Thyroid gland (tissue), 4 donors: Measurements from ENCODE around the gene ESPNL. TPM values are rescaled to one million over a fixed set of nuclear protein-coding genes. Genes with fewer than 3 reads are reported as not detected.

Experiments used
- DNase-seq, 2 donors: peaks; one replicate each; pipeline ENCODE4 v3.0.0-alpha.2; 2019
- H3K27ac ChIP-seq, 3 donors: fragments of 200-600 bp; sonication (generic); 1 replicate in 2 of 3; 2 replicates in 1 of 3; pipeline ENCODE4 v1.5.1; 2016 to 2019; ENCODE audit warnings: mild to moderate bottlenecking in 1 of 3, moderate library complexity in 1 of 3
- H3K27me3 ChIP-seq: fragments of 200-600 bp; sonication (generic); one replicate; pipeline ENCODE4 v1.5.1; 2019
- H3K36me3 ChIP-seq, 2 donors: fragments of 200-600 bp; sonication (generic); one replicate each; pipeline ENCODE4 v1.5.1; 2016 to 2019
- H3K4me1 ChIP-seq, 2 donors: fragments of 200-600 bp; sonication (generic); one replicate each; pipeline ENCODE4 v1.5.1; 2017 to 2019
- H3K4me3 ChIP-seq, 3 donors: fragments of 200-600 bp; sonication (generic); replicated peaks in 1 of 3; 1 replicate in 2 of 3; 2 replicates in 1 of 3; pipeline ENCODE4 v1.5.1; 2016; ENCODE audit warnings: mild to moderate bottlenecking in 1 of 3
- H3K9me3 ChIP-seq: fragments of 200-600 bp; sonication (generic); one replicate; pipeline ENCODE4 v1.5.1; 2017
- POLR2A ChIP-seq, 2 donors: fragments of 450-650 bp; IDR thresholded peaks; one replicate each; pipeline ENCODE4 v1.6.1; 2017; ENCODE audit warnings: antibody characterized with exemption in 2 of 2, mild to moderate bottlenecking in 2 of 2, moderate library complexity in 1 of 2
- WGBS, 2 donors: methylation state at CpG; one replicate each; pipeline ENCODE4 v1.1.5; 2017; 5-methylcytosine and 5-hydroxymethylcytosine counted together
- intact Hi-C: fragments of 100-400 bp; cut with DNase I; formaldehyde crosslinking; loops from one replicate; pipeline ENCODE4 v1.15.1; 2023
- total RNA-seq, 4 donors: library from RNA; depleted of rRNA; stranded (reverse); fragments of >200 nt; gene quantifications; one replicate each; pipeline ENCODE4 v1.2.3, GENCODE V29; 2016
- TF ChIP-seq, protein P1 (sequence below), 6 experiments: fragments of 200-600 bp in 3 of 6; fragments of 450-650 bp in 3 of 6; sonication (generic) in 3 of 6; IDR thresholded peaks; one replicate each; pipeline ENCODE4 v1.5.1; 2016 to 2019; ENCODE audit warnings: antibody characterized with exemption in 6 of 6, mild to moderate bottlenecking in 2 of 6, inconsistent platforms in 1 of 6, moderate library complexity in 1 of 6

Gene ESPNL
- total RNA-seq, 4 donors from 2014 or later = 0.11 to 3.8 (median 2.6) TPM

DNA sequence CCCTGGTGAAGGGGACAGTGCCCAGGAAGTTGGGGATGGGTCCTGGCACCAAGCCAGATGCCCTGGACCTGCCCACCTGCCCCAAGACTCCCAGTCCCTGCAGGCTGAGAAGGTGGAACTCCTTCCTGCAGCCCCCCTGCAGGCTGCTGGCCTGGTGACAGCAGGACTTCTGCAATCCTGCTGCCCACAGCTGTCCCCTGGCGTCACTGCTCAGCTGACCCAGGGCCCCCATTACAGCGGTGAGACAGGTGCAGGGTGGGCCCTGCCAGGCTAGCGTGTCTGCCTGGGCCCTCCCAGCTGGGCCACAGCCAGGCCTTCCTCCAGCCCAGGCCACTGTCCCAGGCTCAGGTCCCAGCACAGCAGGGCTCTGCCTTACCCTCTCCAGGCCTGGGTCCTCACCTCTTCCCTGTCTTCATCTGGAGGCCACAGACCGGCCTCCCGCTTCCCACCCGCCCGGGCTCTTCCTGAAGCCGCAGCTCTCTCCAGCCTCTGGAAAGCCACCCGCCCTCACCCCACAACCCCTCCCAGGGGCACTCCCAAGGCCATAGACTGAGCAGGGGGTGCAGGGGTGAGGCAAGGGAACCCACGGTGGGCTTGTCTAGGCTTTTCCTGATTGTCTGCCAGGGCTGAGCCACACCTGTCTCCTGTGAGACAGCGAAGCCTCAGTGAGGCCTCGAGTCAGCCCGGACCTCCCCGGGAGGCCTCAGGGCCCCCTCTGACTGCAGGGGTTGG lies 49.9 kb downstream of the ESPNL start:
- DNase-seq = no peak
- no peak overlapping the region for H3K4me3 ChIP-seq
- TF ChIP-seq, protein P1, sequence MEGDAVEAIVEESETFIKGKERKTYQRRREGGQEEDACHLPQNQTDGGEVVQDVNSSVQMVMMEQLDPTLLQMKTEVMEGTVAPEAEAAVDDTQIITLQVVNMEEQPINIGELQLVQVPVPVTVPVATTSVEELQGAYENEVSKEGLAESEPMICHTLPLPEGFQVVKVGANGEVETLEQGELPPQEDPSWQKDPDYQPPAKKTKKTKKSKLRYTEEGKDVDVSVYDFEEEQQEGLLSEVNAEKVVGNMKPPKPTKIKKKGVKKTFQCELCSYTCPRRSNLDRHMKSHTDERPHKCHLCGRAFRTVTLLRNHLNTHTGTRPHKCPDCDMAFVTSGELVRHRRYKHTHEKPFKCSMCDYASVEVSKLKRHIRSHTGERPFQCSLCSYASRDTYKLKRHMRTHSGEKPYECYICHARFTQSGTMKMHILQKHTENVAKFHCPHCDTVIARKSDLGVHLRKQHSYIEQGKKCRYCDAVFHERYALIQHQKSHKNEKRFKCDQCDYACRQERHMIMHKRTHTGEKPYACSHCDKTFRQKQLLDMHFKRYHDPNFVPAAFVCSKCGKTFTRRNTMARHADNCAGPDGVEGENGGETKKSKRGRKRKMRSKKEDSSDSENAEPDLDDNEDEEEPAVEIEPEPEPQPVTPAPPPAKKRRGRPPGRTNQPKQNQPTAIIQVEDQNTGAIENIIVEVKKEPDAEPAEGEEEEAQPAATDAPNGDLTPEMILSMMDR (IDR thresholded peaks at IDR 0.05) = no peak
- TF ChIP-seq POLR2A (IDR thresholded peaks at IDR 0.05) = no peak
- no peak overlapping the region for H3K27ac ChIP-seq
- no peaks in the 10 kb centered on the region for H3K36me3 ChIP-seq
- H3K4me1 ChIP-seq = peaks cover 7 to 16% of the 10 kb centered on the region in 2 donors
- H3K9me3 ChIP-seq = no peaks in the 10 kb centered on the region
- H3K27me3 ChIP-seq = no peaks in the 10 kb centered on the region
- 79 to 81% methylated on average over 11 to 12 of the region's 14 CpGs for WGBS, 2 donors
- intact Hi-C loops = no loop called here

DNA sequence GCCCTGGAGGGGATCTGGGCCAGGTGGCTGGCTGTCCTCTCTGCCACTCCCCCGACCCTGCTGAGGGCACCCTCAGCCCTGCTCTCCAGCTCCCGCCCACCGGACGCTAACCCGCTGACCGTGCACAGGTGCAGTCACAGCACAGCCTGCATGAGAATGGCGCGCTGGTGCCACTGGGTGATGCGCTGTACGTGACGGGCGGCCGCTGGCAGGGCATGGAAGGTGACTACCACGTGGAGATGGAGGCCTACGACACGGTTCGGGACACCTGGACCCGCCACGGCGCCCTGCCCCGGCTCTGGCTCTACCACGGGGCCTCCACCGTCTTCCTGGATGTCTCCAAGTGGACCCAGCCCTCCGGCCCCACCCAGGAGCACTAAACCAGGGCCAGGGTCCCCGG lies 50.5 kb downstream of the ESPNL start:
- H3K4me3 ChIP-seq = no peak overlapping the region
- H3K4me1 ChIP-seq = peaks cover 7 to 23% of the 10 kb centered on the region in 2 donors
- no peaks in the 10 kb centered on the region for H3K27me3 ChIP-seq
- no peak overlapping the region for H3K27ac ChIP-seq
- no peaks in the 10 kb centered on the region for H3K9me3 ChIP-seq
- intact Hi-C loops = no loop called here
- 84 to 96% methylated on average over 4 to 25 of the region's 25 CpGs for WGBS, 2 donors
- DNase-seq = no peak
- TF ChIP-seq POLR2A (IDR thresholded peaks at IDR 0.05) = no peak
- TF ChIP-seq, protein P1 (IDR thresholded peaks at IDR 0.05) = no peak
- no peaks in the 10 kb centered on the region for H3K36me3 ChIP-seq

DNA sequence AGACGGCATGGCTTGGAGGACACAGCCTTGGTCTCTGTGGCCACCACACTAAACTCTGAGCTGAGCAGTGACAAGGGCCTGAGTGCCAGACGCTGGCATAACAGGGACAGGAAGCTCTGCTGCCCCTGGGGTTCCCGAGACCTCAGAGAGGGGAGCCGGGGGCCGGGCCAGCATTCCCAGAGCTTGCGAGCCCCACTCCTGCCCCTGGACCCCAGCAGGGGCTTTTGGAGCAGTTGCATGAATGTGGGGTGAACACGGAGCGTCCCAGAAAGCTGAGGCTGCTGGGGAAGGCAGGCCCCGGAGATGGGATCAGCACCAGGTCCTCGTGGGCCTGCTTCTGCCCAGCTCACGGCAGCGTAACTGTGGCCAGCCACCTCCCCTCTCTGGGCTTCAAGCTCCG lies 51.1 kb downstream of the ESPNL start:
- WGBS, 2 donors = 89 to 93% methylated on average over 4 to 13 of the region's 13 CpGs
- H3K4me1 ChIP-seq = peaks cover 7 to 24% of the 10 kb centered on the region in 2 donors
- H3K36me3 ChIP-seq = no peaks in the 10 kb centered on the region
- intact Hi-C loops = no loop called here
- H3K4me3 ChIP-seq = no peak overlapping the region
- H3K27me3 ChIP-seq = no peaks in the 10 kb centered on the region
- no peak for DNase-seq
- no peaks in the 10 kb centered on the region for H3K9me3 ChIP-seq
- no peak for TF ChIP-seq POLR2A (IDR thresholded peaks at IDR 0.05)
- TF ChIP-seq, protein P1 (IDR thresholded peaks at IDR 0.05) = no peak
- H3K27ac ChIP-seq = no peak overlapping the region

DNA sequence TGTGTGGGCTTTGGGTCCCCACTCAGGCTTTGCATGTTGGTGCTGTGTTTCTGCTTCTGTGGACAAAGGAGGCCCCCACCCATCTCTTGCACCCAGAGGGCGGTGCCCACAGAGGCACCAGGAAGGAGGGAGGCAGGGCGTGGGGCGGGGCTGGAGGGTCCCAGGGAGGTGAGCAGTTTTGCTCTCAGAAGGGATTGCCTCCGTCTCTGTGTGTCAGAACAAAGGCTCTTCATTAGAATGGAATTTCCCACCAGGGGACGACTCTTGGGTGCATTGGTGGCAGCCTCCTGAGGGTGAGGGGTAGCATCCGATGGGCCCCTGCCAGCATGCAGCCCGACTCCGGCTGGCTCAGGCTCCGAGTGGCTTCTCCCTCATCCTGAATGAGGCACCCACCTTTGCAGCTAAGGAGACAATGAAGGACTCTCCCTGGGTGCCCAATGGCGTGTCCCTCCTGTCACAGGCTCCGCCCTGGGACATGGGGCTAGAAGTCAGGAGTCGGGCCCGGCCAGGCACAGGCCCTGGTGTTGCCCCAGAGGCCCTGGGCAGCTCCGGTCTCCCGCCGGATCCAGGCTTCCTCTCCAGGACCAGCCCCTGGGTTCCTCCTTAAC lies 51.6 kb downstream of the ESPNL start:
- intact Hi-C loops = no loop called here
- TF ChIP-seq, protein P1 (IDR thresholded peaks at IDR 0.05) = no peak
- TF ChIP-seq POLR2A (IDR thresholded peaks at IDR 0.05) = no peak
- 92 to 93% methylated on average over 10 to 13 of the region's 16 CpGs for WGBS, 2 donors
- DNase-seq = no peak
- Histone ChIP-seq H3K36me3 (no peaks in the 10 kb centered on the region), H3K9me3 (no peaks in the 10 kb centered on the region), H3K4me1 (peaks cover 7 to 19% of the 10 kb centered on the region in 2 donors), H3K4me3 (no peak overlapping the region), H3K27ac (no peak overlapping the region), H3K27me3 (no peaks in the 10 kb centered on the region)
